Coronary artery (tissue), 2 donors: Measurements from ENCODE around the gene KRTAP5-4.
"Not testable (repeated sequence)": the region's sequence is repeated elsewhere in the genome, so short reads cannot be mapped to it uniquely, and the experiment has no call there.

Source experiments
- DNase-seq: peaks from one replicate; pipeline ENCODE4 v3.0.0-alpha.2; 2017; ENCODE audit warnings: low spot score
- H3K27ac ChIP-seq, 2 donors: fragments of 200-600 bp; sonication (generic); one replicate each; pipeline ENCODE4 v1.5.1; 2016 to 2019
- H3K4me3 ChIP-seq: fragments of 200-600 bp; sonication (generic); 2 replicates; pipeline ENCODE4 v1.5.1; 2016; ENCODE audit warnings: mild to moderate bottlenecking, moderate library complexity
- CTCF ChIP-seq: fragments of 200-600 bp; sonication (generic); IDR thresholded peaks from one replicate; pipeline ENCODE4 v1.5.1; 2019; ENCODE audit warnings: antibody characterized with exemption

Gene KRTAP5-4

GRCh38 chr11:1652026-1652425, 30.1 kb upstream of the KRTAP5-4 start:
- no peak for DNase-seq
- H3K27ac ChIP-seq = no peak overlapping the region

GRCh38 chr11:1651411-1651980, 29.6 kb upstream of the KRTAP5-4 start:
- no peak for DNase-seq
- Histone ChIP-seq H3K27ac (no peak overlapping the region), H3K4me3 (no peak overlapping the region)
- TF ChIP-seq CTCF = no peak

More at GRCh38 chr11:1652026-1652425, 30.1 kb upstream of the KRTAP5-4 start:
- no peak for TF ChIP-seq CTCF
- H3K4me3 ChIP-seq = no peak overlapping the region

GRCh38 chr11:1650918-1651262, 29.0 kb upstream of the KRTAP5-4 start:
- Histone ChIP-seq H3K4me3 (no peak overlapping the region), H3K27ac (no peak overlapping the region)
- no peak for DNase-seq
- no peak for TF ChIP-seq CTCF

- TF ChIP-seq CTCF = no peak
- DNase-seq = no peak
- Histone ChIP-seq H3K27ac (no peak overlapping the region), H3K4me3 (no peak overlapping the region)
These were observed 28.3 kb upstream of the KRTAP5-4 start for GRCh38 chr11:1650034-1650917.

GRCh38 chr11:1648653-1649420, 26.9 kb upstream of the KRTAP5-4 start:
- no peak for DNase-seq
- no peak overlapping the region for H3K4me3 ChIP-seq
- TF ChIP-seq CTCF = no peak
- no peak overlapping the region for H3K27ac ChIP-seq

GRCh38 chr11:1647901-1648652, 26.1 kb upstream of the KRTAP5-4 start:
- no peak overlapping the region for H3K27ac ChIP-seq
- H3K4me3 ChIP-seq = no peak overlapping the region
- no peak for TF ChIP-seq CTCF
- DNase-seq = no peak

- DNase-seq, H3K27ac ChIP-seq, H3K4me3 ChIP-seq: not testable (repeated sequence)
These were observed 24.6 kb upstream of the KRTAP5-4 start for GRCh38 chr11:1646540-1646939.
